Measurements from ENCODE around the gene GSTCD. TPM values are rescaled to one million over a fixed set of nuclear protein-coding genes. Genes with fewer than 3 reads are reported as not detected.
"Not testable (repeated sequence)": the region's sequence is repeated elsewhere in the genome, so short reads cannot be mapped to it uniquely, and the experiment has no call there.

Gene GSTCD
- total RNA-seq, 2 experiments from 2014 or later: 20.2 to 22.3 TPM

DNA sequence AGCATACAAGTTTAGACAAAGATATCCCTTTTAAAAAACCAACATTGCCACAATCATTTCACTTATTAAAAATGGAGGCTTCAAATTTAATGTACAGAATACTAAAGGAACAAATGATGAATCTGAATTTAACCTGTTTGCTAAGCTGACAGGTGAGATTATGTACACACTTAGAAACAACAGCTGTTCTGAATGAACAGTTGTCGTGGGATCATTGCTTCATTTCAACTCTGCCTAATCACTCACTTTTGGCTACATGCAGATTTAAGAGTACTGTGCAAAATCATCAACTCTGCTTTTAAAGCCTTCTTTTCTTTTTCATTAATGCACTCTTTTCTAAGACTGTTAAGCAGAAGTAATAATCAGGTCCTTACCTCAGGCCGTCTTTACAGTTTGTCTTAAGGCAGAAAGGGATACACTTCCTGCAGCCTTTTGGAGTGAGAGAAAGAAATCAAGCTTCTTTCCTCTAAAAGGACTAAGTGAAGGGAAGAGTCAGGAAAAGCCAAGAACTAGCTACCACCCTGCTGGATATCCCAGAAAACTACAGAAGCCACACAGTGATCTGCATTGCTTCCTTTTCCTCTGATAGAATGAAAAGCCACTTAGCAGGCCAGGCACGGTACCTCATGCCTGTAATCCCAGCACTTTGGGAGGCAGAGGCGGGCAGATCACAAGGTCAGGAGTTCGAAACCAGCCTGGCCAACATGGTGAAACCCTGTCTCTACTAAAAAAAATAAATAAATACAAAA lies 132.0 kb downstream of the GSTCD start:
- Histone ChIP-seq H3K9me3 (ENCODE audit: low read length) (no peaks in the 10 kb centered on the region), H3K9me2 (ENCODE audit: insufficient read depth, low read length) (no peaks in the 10 kb centered on the region), H4K20me1 (ENCODE audit: insufficient read depth, low read length) (no peaks in the 10 kb centered on the region), H3K4me1 (ENCODE audit: insufficient read depth, low read length, poor library complexity, severe bottlenecking) (no peaks in the 10 kb centered on the region), H3K27ac (ENCODE audit: low read depth, low read length, poor library complexity, severe bottlenecking) (no peak overlapping the region), H3K4me2 (ENCODE audit: low read length) (no peak overlapping the region), H3K4me3 (ENCODE audit: low read depth, low read length, poor library complexity, severe bottlenecking) (no peak overlapping the region), H2AFZ (ENCODE audit: low read length) (no peak overlapping the region), H3K79me2 (ENCODE audit: insufficient read depth, low read depth, low read length) (no peaks in the 10 kb centered on the region), H3K36me3 (ENCODE audit: insufficient read depth, low read length) (peaks cover 7% of the 10 kb centered on the region; the same call in 1 of the 2 replicates)
- ChIA-PET CTCF (ENCODE audit: unreplicated experiment) (no interaction called here), POLR2A (interaction anchor here (1.2 kb wide), 1 partner anchor 10 kb away, joined by 3 read pairs; no protein-coding TSS in a partner anchor)
- TF ChIP-seq, protein P1, sequence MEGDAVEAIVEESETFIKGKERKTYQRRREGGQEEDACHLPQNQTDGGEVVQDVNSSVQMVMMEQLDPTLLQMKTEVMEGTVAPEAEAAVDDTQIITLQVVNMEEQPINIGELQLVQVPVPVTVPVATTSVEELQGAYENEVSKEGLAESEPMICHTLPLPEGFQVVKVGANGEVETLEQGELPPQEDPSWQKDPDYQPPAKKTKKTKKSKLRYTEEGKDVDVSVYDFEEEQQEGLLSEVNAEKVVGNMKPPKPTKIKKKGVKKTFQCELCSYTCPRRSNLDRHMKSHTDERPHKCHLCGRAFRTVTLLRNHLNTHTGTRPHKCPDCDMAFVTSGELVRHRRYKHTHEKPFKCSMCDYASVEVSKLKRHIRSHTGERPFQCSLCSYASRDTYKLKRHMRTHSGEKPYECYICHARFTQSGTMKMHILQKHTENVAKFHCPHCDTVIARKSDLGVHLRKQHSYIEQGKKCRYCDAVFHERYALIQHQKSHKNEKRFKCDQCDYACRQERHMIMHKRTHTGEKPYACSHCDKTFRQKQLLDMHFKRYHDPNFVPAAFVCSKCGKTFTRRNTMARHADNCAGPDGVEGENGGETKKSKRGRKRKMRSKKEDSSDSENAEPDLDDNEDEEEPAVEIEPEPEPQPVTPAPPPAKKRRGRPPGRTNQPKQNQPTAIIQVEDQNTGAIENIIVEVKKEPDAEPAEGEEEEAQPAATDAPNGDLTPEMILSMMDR (conservative IDR thresholded peaks at IDR 0.05; ENCODE audit: low read length): no peak
- TF ChIP-seq EZH2phosphoT487 (IDR thresholded peaks at IDR 0.05; ENCODE audit: borderline replicate concordance, low read depth, low read length): no peak
- DNase-seq (ENCODE audit: low spot score): no peak
- TSS peak; percentile 28 for BruUV-seq (replicated peaks)
- intact Hi-C loops (cut with micrococcal nuclease; ENCODE audit: unreplicated experiment): no loop called here

DNA sequence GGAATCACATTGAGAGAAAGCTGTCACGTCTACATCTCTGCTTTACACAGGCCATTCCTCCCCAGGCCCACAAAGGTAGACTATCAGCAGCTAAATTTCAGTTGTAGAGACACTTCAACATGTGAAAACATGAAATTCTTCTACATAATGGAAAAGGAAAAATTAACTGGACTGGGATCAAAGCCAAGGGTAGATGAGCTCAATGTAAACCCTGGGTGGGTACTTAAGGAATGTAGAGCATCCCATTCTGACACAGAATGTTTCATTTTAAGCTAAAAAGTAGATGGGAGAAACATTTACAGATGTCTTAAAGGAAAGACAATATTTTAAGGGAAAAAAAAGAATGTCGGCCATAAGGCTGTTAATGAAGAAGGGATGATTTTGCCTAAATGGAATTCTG lies 135.4 kb downstream of the GSTCD start:
- H3K27ac ChIP-seq (ENCODE audit: low read depth, low read length, poor library complexity, severe bottlenecking): no peak overlapping the region
- no peak overlapping the region for H3K4me2 ChIP-seq (ENCODE audit: low read length)
- CTCF ChIA-PET (ENCODE audit: unreplicated experiment): no interaction called here
- POLR2A ChIA-PET: interaction anchor here (0.7 kb wide), 1 partner anchor 52 kb away, joined by 3 read pairs; no protein-coding TSS in a partner anchor
- no peak for DNase-seq (ENCODE audit: low spot score)
- no peaks in the 10 kb centered on the region for H3K4me1 ChIP-seq (ENCODE audit: insufficient read depth, low read length, poor library complexity, severe bottlenecking)
- H2AFZ ChIP-seq (ENCODE audit: low read length): no peak overlapping the region
- no peaks in the 10 kb centered on the region for H4K20me1 ChIP-seq (ENCODE audit: insufficient read depth, low read length)
- TF ChIP-seq, protein P1 (conservative IDR thresholded peaks at IDR 0.05; ENCODE audit: low read length): no peak
- no peak for TF ChIP-seq EZH2phosphoT487 (IDR thresholded peaks at IDR 0.05; ENCODE audit: borderline replicate concordance, low read depth, low read length)
- no peak overlapping the region for H3K4me3 ChIP-seq (ENCODE audit: low read depth, low read length, poor library complexity, severe bottlenecking)
- no TSS peak for BruUV-seq (replicated peaks)
- H3K9me3 ChIP-seq (ENCODE audit: low read length): no peaks in the 10 kb centered on the region
- H3K79me2 ChIP-seq (ENCODE audit: insufficient read depth, low read depth, low read length): no peaks in the 10 kb centered on the region
- intact Hi-C loops (cut with micrococcal nuclease; ENCODE audit: unreplicated experiment): no loop called here
- H3K36me3 ChIP-seq (ENCODE audit: insufficient read depth, low read length): no peaks in the 10 kb centered on the region
- no peaks in the 10 kb centered on the region for H3K9me2 ChIP-seq (ENCODE audit: insufficient read depth, low read length)

DNA sequence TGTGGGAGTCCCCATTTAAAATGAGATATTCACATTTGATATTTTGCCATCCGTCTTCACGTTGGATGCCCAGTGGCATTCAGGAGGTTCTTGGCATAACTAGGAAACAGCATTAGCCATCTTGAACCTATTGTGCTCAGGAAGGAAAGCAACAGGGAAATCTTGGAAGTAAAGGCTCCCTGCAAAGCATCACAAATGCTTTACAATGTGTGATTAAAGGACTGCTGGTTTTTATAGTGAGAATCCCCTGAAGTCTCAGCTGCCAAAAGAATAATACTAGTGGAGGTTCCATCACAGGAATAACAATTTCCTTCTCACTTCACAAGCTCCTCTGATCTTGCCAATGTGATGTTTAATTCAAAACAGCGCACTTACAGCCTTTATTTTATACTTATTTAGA lies 137.0 kb downstream of the GSTCD start:
- Histone ChIP-seq H3K4me3 (ENCODE audit: low read depth, low read length, poor library complexity, severe bottlenecking) (no peak overlapping the region), H3K79me2 (ENCODE audit: insufficient read depth, low read depth, low read length) (no peaks in the 10 kb centered on the region), H2AFZ (ENCODE audit: low read length) (no peak overlapping the region), H3K36me3 (ENCODE audit: insufficient read depth, low read length) (no peaks in the 10 kb centered on the region), H3K9me3 (ENCODE audit: low read length) (no peaks in the 10 kb centered on the region), H4K20me1 (ENCODE audit: insufficient read depth, low read length) (no peaks in the 10 kb centered on the region), H3K27ac (ENCODE audit: low read depth, low read length, poor library complexity, severe bottlenecking) (no peak overlapping the region), H3K9me2 (ENCODE audit: insufficient read depth, low read length) (no peaks in the 10 kb centered on the region), H3K4me2 (ENCODE audit: low read length) (no peak overlapping the region), H3K4me1 (ENCODE audit: insufficient read depth, low read length, poor library complexity, severe bottlenecking) (no peaks in the 10 kb centered on the region)
- intact Hi-C loops (cut with micrococcal nuclease; ENCODE audit: unreplicated experiment): no loop called here
- no TSS peak for BruUV-seq (replicated peaks)
- CTCF ChIA-PET (ENCODE audit: unreplicated experiment): no interaction called here
- TF ChIP-seq, protein P1 (conservative IDR thresholded peaks at IDR 0.05; ENCODE audit: low read length): no peak
- no peak for TF ChIP-seq EZH2phosphoT487 (IDR thresholded peaks at IDR 0.05; ENCODE audit: borderline replicate concordance, low read depth, low read length)
- POLR2A ChIA-PET: no interaction called here
- no peak for DNase-seq (ENCODE audit: low spot score)

DNA sequence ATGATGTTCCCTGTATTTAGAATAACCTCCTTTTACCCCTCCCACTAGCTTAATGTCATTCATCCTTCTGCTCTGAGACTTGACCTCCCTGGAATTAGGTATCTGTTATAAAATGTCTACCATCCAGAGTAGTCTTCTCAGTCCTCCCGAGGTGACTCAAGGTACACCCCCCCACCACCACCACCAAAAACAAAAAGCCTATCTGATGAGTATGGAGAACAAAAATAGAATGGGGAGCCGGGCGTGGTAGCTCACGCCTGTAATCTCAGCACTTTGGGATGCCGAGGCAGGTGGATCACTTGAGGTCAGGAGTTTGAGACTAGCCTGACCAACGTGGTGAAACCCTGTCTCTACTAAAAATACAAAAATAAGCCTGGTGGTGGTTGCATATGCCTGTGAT lies 139.8 kb downstream of the GSTCD start:
- H3K4me3 ChIP-seq (ENCODE audit: low read depth, low read length, poor library complexity, severe bottlenecking); H4K20me1 ChIP-seq (ENCODE audit: insufficient read depth, low read length); H3K9me2 ChIP-seq (ENCODE audit: insufficient read depth, low read length); intact Hi-C loops (cut with micrococcal nuclease; ENCODE audit: unreplicated experiment); H3K4me2 ChIP-seq (ENCODE audit: low read length); CTCF ChIA-PET (ENCODE audit: unreplicated experiment); BruUV-seq (replicated peaks); H3K4me1 ChIP-seq (ENCODE audit: insufficient read depth, low read length, poor library complexity, severe bottlenecking); H3K36me3 ChIP-seq (ENCODE audit: insufficient read depth, low read length); H3K79me2 ChIP-seq (ENCODE audit: insufficient read depth, low read depth, low read length); H2AFZ ChIP-seq (ENCODE audit: low read length); H3K27ac ChIP-seq (ENCODE audit: low read depth, low read length, poor library complexity, severe bottlenecking); DNase-seq (ENCODE audit: low spot score); H3K9me3 ChIP-seq (ENCODE audit: low read length): not testable (repeated sequence)
- POLR2A ChIA-PET: interaction anchor here (1.5 kb wide), 1 partner anchor 18 kb away, joined by 3 read pairs; no protein-coding TSS in a partner anchor

Data from OCI-LY7 (cell line).